Sigmoid colon (tissue), 4 donors: ENCODE results near the gene MSANTD1.

ENCODE experiments used
- CTCF ChIP-seq, 4 experiments: fragments of 450-650 bp in 3 of 4; fragments of 200-600 bp in 1 of 4; IDR thresholded peaks; one replicate each; pipeline ENCODE4 v1.5.1; 2016 to 2019; ENCODE audit warnings: antibody characterized with exemption in 4 of 4, mild to moderate bottlenecking in 3 of 4, moderate library complexity in 2 of 4
- EP300 ChIP-seq, 4 donors: sonication (generic); formaldehyde crosslinking; IDR thresholded peaks; one replicate each; pipeline ENCODE4 v1.6.1; 2017; ENCODE audit warnings: antibody characterized with exemption in 4 of 4
- POLR2A ChIP-seq, 2 donors: fragments of 450-650 bp; IDR thresholded peaks; one replicate each; pipeline ENCODE4 v1.6.1; 2016; ENCODE audit warnings: antibody characterized with exemption in 2 of 2, mild to moderate bottlenecking in 2 of 2, moderate library complexity in 2 of 2

GRCh38 chr4:3287972-3288570 lies 39.1 kb downstream of the MSANTD1 start:
- TF ChIP-seq POLR2A (IDR thresholded peaks at IDR 0.05): no peak
- no peak for TF ChIP-seq CTCF (IDR thresholded peaks at IDR 0.05)
- no peak for TF ChIP-seq EP300 (IDR thresholded peaks at IDR 0.05)
